Body of pancreas (tissue), 4 donors: ENCODE measurements around the gene ACTR5.

ENCODE experiments used
- POLR2A ChIP-seq, 3 donors: fragments of 450-650 bp; IDR thresholded peaks; one replicate each; pipeline ENCODE4 v1.6.1; 2016; ENCODE audit warnings: antibody characterized with exemption in 3 of 3, mild to moderate bottlenecking in 2 of 3
- TF ChIP-seq, protein P1 (sequence below), 7 experiments: fragments of 450-650 bp in 4 of 7; fragments of 200-600 bp in 3 of 7; sonication (generic) in 3 of 7; IDR thresholded peaks; one replicate each; pipeline ENCODE4 v1.5.1; 2016 to 2019; ENCODE audit warnings: antibody characterized with exemption in 7 of 7

GRCh38 chr20:38700141-38700540 is 48.1 kb upstream of the ACTR5 start:
- TF ChIP-seq, protein P1, sequence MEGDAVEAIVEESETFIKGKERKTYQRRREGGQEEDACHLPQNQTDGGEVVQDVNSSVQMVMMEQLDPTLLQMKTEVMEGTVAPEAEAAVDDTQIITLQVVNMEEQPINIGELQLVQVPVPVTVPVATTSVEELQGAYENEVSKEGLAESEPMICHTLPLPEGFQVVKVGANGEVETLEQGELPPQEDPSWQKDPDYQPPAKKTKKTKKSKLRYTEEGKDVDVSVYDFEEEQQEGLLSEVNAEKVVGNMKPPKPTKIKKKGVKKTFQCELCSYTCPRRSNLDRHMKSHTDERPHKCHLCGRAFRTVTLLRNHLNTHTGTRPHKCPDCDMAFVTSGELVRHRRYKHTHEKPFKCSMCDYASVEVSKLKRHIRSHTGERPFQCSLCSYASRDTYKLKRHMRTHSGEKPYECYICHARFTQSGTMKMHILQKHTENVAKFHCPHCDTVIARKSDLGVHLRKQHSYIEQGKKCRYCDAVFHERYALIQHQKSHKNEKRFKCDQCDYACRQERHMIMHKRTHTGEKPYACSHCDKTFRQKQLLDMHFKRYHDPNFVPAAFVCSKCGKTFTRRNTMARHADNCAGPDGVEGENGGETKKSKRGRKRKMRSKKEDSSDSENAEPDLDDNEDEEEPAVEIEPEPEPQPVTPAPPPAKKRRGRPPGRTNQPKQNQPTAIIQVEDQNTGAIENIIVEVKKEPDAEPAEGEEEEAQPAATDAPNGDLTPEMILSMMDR (IDR thresholded peaks at IDR 0.05) = no peak
- TF ChIP-seq POLR2A (IDR thresholded peaks at IDR 0.05) = no peak
